ENCODE measurements around the gene DUSP2. TPM values are rescaled to one million over a fixed set of nuclear protein-coding genes. Genes with fewer than 3 reads are reported as not detected.
A peak's percentile ranks its signal among the peaks of the same experiment; 100 is the strongest.
"Not testable (repeated sequence)": the region's sequence is repeated elsewhere in the genome, so short reads cannot be mapped to it uniquely, and the experiment has no call there.

DUSP2 gene
- polyA plus RNA-seq, 3 donors: 48.4 to 392 (median 66.1) TPM

- H3K9me3 ChIP-seq (replicated peaks in 1 of 2; ENCODE audit: control insufficient read depth in 1 of 2, insufficient read depth in 1 of 2, low read length in 2 of 2): no peaks in the 10 kb centered on the region
- peak overlapping the region; percentile 91 for H3K4me2 ChIP-seq (replicated peaks; ENCODE audit: extremely low read depth, low read length, poor library complexity, severe bottlenecking)
- H3K27me3 ChIP-seq (ENCODE audit: control insufficient read depth in 2 of 2, insufficient read depth in 2 of 2, low read length in 2 of 2): no peaks in the 10 kb centered on the region
- H3K9ac ChIP-seq (ENCODE audit: insufficient read depth, low read length, poor library complexity, severe bottlenecking): no peak overlapping the region
- peaks cover 0 to 3% (median 0%) of the 10 kb centered on the region in 7 donors for H3K9me3 Mint-ChIP-seq
- intact Hi-C loops (cut with micrococcal nuclease): loop anchor here (10.0 kb wide), 2 partner anchors 121 to 391 kb away; partner anchors contain the start of genes ARID5A (in 2 of the 2), CIAO1 (in 1 of the 2) and TMEM127 (in 1 of the 2)
- H3K79me2 ChIP-seq (ENCODE audit: insufficient read depth, low read length): peaks cover 7% of the 10 kb centered on the region
- 97% methylated on average over 8 of the region's 10 CpGs for WGBS (ENCODE audit: insufficient coverage)
- H3K4me3 ChIP-seq (replicated peaks in 1 of 3; ENCODE audit: low read depth in 2 of 3, low read length in 3 of 3): peak overlapping the region in 1 of 3 experiments; percentile 93
- peak overlapping the region in 1 of 7 donors; percentile 37 for H3K27ac Mint-ChIP-seq
- peaks cover 33% of the 10 kb centered on the region for H4K20me1 ChIP-seq (ENCODE audit: insufficient read depth, low read length)
- TF ChIP-seq, protein P1, sequence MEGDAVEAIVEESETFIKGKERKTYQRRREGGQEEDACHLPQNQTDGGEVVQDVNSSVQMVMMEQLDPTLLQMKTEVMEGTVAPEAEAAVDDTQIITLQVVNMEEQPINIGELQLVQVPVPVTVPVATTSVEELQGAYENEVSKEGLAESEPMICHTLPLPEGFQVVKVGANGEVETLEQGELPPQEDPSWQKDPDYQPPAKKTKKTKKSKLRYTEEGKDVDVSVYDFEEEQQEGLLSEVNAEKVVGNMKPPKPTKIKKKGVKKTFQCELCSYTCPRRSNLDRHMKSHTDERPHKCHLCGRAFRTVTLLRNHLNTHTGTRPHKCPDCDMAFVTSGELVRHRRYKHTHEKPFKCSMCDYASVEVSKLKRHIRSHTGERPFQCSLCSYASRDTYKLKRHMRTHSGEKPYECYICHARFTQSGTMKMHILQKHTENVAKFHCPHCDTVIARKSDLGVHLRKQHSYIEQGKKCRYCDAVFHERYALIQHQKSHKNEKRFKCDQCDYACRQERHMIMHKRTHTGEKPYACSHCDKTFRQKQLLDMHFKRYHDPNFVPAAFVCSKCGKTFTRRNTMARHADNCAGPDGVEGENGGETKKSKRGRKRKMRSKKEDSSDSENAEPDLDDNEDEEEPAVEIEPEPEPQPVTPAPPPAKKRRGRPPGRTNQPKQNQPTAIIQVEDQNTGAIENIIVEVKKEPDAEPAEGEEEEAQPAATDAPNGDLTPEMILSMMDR (IDR thresholded peaks at IDR 0.05): no peak
- H3K27ac ChIP-seq (ENCODE audit: low read depth in 1 of 2, low read length in 2 of 2): no peak overlapping the region
- H3K36me3 ChIP-seq (replicated peaks in 1 of 2; ENCODE audit: control insufficient read depth in 1 of 2, insufficient read depth in 2 of 2, low read length in 2 of 2): no peaks in the 10 kb centered on the region
- H3K4me1 ChIP-seq (ENCODE audit: control insufficient read depth in 1 of 2, insufficient read depth in 2 of 2, low read length in 2 of 2): peaks cover 41 to 50% of the 10 kb centered on the region in 2 donors
- H3K4me1 Mint-ChIP-seq: peaks cover 50% of the 10 kb centered on the region
- peaks cover 0 to 13% (median 3%) of the 10 kb centered on the region in 3 donors for H3K27me3 Mint-ChIP-seq (ENCODE audit: low read depth in 3 of 3)
- no peak overlapping the region for H2AFZ ChIP-seq (ENCODE audit: insufficient read depth, low read depth, low read length, poor library complexity, severe bottlenecking)
- DNase-seq: no peak
- peaks cover 12 to 15% of the 10 kb centered on the region in 2 donors for H3K36me3 Mint-ChIP-seq
- H3K4me3 Mint-ChIP-seq: peak overlapping the region; percentile 63 to 96
Observed at GRCh38 chr2:96143231-96143847, 1.9 kb downstream of the DUSP2 start.

DNA sequence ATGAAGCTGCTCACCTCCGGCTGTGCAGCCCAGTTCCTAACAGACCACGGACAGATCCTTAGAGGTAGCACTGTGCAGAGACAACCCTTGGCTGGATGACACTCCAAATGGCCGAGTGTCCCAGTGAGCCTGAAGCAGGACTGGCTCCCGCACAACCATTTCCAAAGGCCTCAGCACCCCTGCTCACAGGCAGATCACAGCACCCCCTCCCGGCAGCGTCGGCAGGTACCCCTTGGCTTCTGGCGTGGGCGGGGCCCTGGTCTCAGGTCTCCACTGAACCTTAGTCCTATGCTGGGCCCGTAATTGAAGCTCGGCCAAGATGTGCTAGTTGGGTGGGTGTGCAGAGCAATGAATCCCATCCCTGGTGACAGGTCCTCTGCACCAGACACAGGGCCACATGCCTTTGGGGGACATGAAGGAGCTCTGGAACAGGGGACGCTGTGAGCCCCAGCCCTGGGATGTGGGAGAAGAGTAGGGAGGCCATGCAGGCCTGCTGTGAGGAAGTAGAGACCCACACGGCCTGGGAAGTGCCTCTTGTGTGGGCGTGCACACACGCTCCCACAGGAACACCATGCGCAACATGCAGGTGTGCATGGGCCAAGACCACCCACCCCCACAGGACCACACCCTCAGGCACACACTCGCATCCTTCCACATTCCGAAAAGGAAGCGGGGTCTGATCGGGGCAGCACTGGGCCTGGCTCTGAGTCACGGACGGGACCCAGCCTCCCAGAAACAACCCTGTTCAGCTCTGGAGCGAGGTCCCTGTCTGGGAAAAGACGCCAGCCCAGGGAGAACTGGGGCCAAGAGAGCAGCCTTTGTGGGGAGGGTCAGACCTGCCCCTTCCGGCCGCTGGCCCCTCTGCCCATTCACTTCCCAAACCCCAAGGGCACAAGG is 2.8 kb downstream of the DUSP2 start:
- H3K4me1 ChIP-seq (ENCODE audit: control insufficient read depth in 1 of 2, insufficient read depth in 2 of 2, low read length in 2 of 2): peaks cover 32 to 41% of the 10 kb centered on the region in 2 donors

GRCh38 chr2:96141624-96141967 is 3.6 kb downstream of the DUSP2 start:
- not testable (repeated sequence) for H3K9me3 Mint-ChIP-seq; H3K4me2 ChIP-seq (replicated peaks; ENCODE audit: extremely low read depth, low read length, poor library complexity, severe bottlenecking); H3K9ac ChIP-seq (ENCODE audit: insufficient read depth, low read length, poor library complexity, severe bottlenecking); H3K79me2 ChIP-seq (ENCODE audit: insufficient read depth, low read length); H3K4me3 ChIP-seq (replicated peaks in 1 of 3; ENCODE audit: low read depth in 2 of 3, low read length in 3 of 3); DNase-seq; H2AFZ ChIP-seq (ENCODE audit: insufficient read depth, low read depth, low read length, poor library complexity, severe bottlenecking); H3K27me3 ChIP-seq (ENCODE audit: control insufficient read depth in 2 of 2, insufficient read depth in 2 of 2, low read length in 2 of 2); H3K27ac ChIP-seq (ENCODE audit: low read depth in 1 of 2, low read length in 2 of 2); H3K9me3 ChIP-seq (replicated peaks in 1 of 2; ENCODE audit: control insufficient read depth in 1 of 2, insufficient read depth in 1 of 2, low read length in 2 of 2); H3K27ac Mint-ChIP-seq; H3K4me3 Mint-ChIP-seq; H3K36me3 ChIP-seq (replicated peaks in 1 of 2; ENCODE audit: control insufficient read depth in 1 of 2, insufficient read depth in 2 of 2, low read length in 2 of 2); H3K27me3 Mint-ChIP-seq (ENCODE audit: low read depth in 3 of 3)
- intact Hi-C loops (cut with micrococcal nuclease): loop anchor here (10.0 kb wide), 2 partner anchors 123 to 393 kb away; partner anchors contain the start of genes ARID5A (in 2 of the 2), CIAO1 (in 1 of the 2) and TMEM127 (in 1 of the 2)
- WGBS (ENCODE audit: insufficient coverage): no CpG with 5 or more reads among the region's 5 CpGs
- Mint-ChIP-seq H3K4me1 (peaks cover 32% of the 10 kb centered on the region), H3K36me3 (peaks cover 9 to 12% of the 10 kb centered on the region in 2 donors)
- peaks cover 33% of the 10 kb centered on the region for H4K20me1 ChIP-seq (ENCODE audit: insufficient read depth, low read length)
- peaks cover 23 to 32% of the 10 kb centered on the region in 2 donors for H3K4me1 ChIP-seq (ENCODE audit: control insufficient read depth in 1 of 2, insufficient read depth in 2 of 2, low read length in 2 of 2)

More for the DNA sequence above, 2.8 kb downstream of the DUSP2 start:
- TF ChIP-seq, protein P1 (IDR thresholded peaks at IDR 0.05): no peak
- Histone ChIP-seq H3K4me2 (replicated peaks; ENCODE audit: extremely low read depth, low read length, poor library complexity, severe bottlenecking) (peak overlapping the region; percentile 91), H3K9ac (ENCODE audit: insufficient read depth, low read length, poor library complexity, severe bottlenecking) (no peak overlapping the region), H3K79me2 (ENCODE audit: insufficient read depth, low read length) (peaks cover 7% of the 10 kb centered on the region), H3K4me3 (replicated peaks in 1 of 3; ENCODE audit: low read depth in 2 of 3, low read length in 3 of 3) (peak overlapping the region in 1 of 3 experiments; percentile 93), H3K27me3 (ENCODE audit: control insufficient read depth in 2 of 2, insufficient read depth in 2 of 2, low read length in 2 of 2) (no peaks in the 10 kb centered on the region), H4K20me1 (ENCODE audit: insufficient read depth, low read length) (peaks cover 33% of the 10 kb centered on the region), H3K27ac (ENCODE audit: low read depth in 1 of 2, low read length in 2 of 2) (no peak overlapping the region), H3K9me3 (replicated peaks in 1 of 2; ENCODE audit: control insufficient read depth in 1 of 2, insufficient read depth in 1 of 2, low read length in 2 of 2) (no peaks in the 10 kb centered on the region), H3K36me3 (replicated peaks in 1 of 2; ENCODE audit: control insufficient read depth in 1 of 2, insufficient read depth in 2 of 2, low read length in 2 of 2) (no peaks in the 10 kb centered on the region), H2AFZ (ENCODE audit: insufficient read depth, low read depth, low read length, poor library complexity, severe bottlenecking) (no peak overlapping the region)
- 88% methylated on average over 15 of the region's 26 CpGs for WGBS (ENCODE audit: insufficient coverage)
- peaks cover 9 to 12% of the 10 kb centered on the region in 2 donors for H3K36me3 Mint-ChIP-seq
- DNase-seq: peak in 1 of 3 donors; percentile 23
- H3K27ac Mint-ChIP-seq: no peak overlapping the region
- peaks cover 0 to 10% (median 3%) of the 10 kb centered on the region in 3 donors for H3K27me3 Mint-ChIP-seq (ENCODE audit: low read depth in 3 of 3)
- intact Hi-C loops (cut with micrococcal nuclease): loop anchor here (10.0 kb wide), 2 partner anchors 122 to 392 kb away; partner anchors contain the start of genes ARID5A (in 2 of the 2), CIAO1 (in 1 of the 2) and TMEM127 (in 1 of the 2)
- H3K9me3 Mint-ChIP-seq: peaks cover 0 to 3% (median 0%) of the 10 kb centered on the region in 7 donors
- H3K4me3 Mint-ChIP-seq: peak overlapping the region in 1 of 2 donors; percentile 96
- H3K4me1 Mint-ChIP-seq: peaks cover 41% of the 10 kb centered on the region
